ACHN (cell line): Measurements from ENCODE around the gene F3.
"Not testable (repeated sequence)": the region's sequence is repeated elsewhere in the genome, so short reads cannot be mapped to it uniquely, and the experiment has no call there.

Experiments used
- DNase-seq: peaks from one replicate; pipeline ENCODE4 v3.0.0-alpha.2; 2015
- in situ Hi-C: cut with HindIII; loops from 2 replicates; pipeline ENCODE4 v1.10.0; 2017; ENCODE audit warnings: low sequenced_read_pairs, low pct_ligation_motif_present, low pct_unique_long_range_greater_than_20kb

Gene F3

DNA sequence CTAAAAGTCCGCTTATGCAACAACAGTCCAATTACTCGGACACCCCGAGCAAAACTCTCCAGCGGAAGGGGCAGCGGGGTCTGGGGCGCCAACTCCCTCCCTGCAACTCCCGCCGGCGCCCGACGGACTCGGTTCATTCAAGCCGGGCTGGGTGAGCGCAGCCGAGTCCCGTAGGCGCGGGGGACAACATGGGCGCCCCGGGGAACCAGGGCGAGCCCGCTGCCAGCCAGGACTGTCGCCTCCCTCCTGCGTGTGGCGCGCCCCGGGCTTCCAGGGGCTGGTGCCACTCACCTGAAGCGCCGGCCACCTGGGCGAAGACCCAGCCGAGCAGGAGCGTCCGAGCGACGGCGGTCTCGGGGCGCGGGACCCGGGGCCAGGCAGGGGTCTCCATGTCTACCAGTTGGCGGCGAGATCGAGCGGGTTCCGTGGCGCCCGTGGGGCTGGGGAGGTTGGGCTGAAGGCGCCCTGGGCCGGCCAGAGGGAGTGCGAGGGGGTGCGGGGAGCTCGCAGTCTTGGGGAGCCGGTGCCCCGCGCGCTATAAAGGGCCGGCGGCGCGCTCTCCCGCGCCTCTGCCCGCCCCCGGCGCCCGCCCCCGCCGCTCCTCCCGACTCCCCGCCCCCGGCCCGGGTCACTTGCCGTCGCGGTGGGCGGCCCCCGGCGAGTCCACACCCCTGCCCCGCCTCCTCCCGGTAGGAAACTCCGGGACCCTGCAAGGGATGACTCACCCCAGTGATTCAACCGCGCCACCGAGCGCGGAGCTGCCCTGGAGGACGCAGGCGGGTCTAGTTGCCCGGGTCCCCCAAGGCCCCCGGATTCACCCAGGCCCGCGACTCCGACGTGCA is at the start of gene F3:
TSS of gene F3 (minus strand) at position 514 of the 842 bp plus-strand sequence. CDS start at position 391, 123 bp downstream.
- peak; percentile 86 for DNase-seq
- in situ Hi-C loops: loop anchor here (25.0 kb wide), 1 partner anchor 246 kb away; no protein-coding TSS in a partner anchor

DNA sequence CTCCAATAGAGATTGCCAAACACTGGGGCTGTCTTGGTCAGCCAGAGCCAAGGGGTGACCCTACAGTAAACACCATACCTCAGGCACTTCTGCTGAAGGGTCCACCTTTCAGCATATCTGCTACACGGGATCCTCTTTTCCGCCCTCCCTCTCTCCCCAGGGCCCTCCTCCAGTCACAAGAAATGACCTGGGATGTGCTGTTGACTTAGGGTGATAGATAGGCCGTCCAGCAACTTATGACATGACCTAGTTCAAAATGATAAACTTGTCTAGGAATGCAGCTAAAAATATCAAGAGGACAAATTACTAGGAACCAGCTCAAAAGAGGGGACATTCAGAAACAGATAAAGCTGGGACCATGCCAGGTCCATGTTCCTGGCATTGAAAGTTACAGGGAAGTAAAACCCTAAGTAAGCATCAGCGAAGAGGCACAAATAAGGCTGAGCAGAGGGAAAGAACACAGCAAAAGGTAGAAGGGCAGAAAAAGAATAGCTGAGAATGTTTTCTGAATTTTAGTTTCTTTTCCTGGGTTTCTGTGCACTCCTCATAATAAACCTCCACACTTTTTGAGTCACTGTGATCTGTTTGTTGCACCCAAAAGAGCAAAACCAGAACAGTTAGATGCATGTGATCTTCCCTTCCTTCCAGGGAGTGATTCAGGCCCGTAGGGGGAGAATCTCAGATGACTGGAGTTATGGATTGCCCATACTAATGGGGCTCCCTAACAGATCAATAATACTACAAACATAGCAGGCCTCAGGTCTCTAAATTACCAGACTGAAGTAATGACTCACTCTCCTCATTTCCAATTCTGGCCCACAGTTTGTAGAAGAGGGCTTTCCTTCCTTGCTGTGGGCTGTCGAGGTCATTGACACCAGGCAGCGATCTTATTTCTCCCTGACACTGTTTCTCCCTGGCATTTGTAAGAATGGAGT is 48.9 kb upstream of the F3 start:
- in situ Hi-C loops: no loop called here
- DNase-seq: no peak

DNA sequence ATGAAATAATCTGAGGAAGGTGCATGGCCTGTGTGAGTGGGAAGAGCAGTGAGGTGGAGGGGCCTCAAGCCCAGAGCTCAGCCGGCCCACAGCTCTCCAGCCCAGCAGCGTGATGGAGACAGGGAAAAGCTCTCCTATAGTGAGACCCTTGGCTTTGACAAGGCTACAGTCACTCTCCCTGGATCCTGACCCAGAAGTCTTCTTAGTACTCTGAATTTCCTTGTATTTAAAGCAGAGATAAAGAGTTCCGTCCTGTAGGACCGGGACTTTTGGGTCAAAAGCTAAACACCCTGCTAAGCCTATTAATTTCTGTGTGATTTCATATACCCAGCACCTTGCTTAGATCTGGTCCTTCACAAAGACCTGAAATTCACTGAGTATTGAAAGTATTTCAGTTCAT is 48.2 kb upstream of the F3 start:
- no peak for DNase-seq
- in situ Hi-C loops: no loop called here

DNA sequence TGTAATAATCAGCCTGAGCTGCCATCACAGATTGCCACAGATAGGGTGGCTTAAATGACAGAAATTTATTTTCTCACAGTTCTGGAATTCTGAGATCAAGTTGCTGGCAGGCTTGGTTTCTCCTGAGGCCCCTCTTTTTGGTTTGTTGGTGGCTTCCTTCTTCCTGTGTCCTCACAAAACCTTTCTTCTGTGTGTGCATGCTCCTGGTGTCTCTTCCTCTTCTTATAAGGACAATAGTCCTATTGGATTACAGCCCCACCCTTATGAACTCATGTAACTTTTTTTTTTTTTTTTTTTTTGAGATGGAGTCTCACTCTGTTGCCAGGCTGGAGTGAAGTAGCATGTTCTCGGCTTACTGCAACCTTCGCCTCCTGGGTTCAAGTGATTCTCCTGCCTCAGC is 41.0 kb upstream of the F3 start:
- DNase-seq: no peak
- in situ Hi-C loops: no loop called here

DNA sequence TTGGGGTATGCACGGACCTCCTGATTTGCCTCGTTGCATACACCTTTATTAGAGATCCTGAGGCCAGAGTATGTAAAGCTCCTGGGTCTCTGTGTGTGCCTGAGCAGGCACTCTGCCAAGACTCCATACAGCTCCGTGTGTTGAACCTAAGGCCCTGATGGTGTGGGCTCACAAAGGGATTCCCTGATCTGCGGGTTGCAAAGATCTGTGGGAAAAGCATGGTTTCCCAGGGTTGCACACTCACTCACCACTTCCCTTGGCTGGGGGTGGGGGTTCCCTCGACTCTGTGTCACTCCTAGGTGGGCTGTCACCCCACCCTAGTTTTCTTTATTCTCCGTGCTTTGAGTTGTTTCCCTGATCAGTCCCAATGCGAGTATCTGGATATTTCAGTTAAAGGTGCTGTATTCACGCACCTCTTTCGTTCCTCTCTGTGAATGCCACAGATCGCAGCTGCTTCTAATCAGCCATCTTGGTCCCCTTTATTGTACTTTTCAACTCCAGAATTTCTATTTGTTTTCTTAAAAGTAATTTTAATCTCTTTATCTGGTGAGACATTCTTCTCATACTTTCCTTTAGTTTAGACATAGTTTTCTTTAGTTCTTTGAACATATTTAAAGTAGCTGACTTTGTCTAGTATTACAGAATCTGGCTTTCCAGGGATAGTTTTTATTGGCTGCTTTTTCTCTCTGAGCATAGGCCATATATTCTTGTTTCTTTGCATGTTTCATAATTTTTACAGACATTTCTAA is 39.0 kb upstream of the F3 start:
- DNase-seq: no peak
- in situ Hi-C loops: no loop called here

DNA sequence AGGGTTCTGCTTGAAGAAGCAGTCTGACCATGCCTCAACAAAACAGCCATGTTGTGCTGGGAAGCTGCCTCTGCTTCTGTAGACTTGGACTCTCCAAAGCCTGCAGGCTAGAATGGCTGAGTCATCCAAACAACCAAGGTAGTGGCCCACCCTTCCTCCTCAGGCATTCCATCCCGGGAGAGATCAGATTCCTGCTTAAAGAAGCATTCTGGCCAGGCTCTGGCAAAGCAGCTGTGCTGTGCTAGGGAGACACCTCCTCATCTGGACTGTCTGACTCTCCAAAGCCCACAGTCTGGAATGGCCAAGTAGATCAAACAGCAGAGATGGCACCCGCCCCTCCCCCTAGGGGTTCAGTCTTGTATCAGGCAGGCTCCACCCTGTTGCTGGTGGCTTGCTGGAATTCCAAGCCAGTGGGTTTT is 38.3 kb upstream of the F3 start:
- in situ Hi-C loops: no loop called here
- DNase-seq: peak; percentile 30

DNA sequence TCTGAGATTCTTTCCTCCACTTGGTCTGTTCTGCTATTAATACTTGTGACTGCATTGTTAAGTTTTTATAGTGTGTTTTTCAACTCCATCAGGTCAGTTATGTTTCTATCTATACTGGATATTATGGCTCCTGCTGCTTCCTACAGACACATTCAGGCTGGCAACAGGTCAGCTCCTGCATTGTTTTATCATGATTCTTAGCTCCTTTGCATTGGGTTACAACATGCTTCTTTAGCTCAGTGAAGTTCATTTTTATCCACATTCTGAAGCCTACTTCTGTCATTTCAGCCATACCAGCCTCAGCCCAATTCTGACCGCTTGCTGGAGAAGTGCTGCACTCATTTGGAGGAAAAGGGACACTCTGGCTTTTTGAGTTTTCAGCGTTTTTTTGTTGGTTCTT is 37.3 kb upstream of the F3 start:
- DNase-seq: no peak
- in situ Hi-C loops: no loop called here

DNA sequence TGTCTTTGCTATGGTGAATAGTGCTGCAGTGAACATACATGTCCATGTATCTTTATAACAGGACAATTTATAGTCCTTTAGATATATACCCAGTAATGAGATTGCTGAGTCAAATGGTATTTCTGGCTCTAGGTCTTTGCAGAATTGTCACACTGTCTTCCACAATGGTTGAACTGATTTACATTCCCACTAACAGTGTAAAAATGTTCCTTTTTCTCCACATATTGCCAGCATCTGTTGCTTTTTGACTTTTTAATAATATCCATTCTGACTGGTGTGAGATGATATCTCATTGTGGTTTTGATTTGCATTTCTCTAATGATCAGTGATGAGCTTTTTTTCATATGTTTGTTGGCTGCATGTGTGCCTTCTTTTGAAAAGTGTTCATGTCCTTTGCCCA is 32.4 kb upstream of the F3 start:
- DNase-seq, in situ Hi-C loops: not testable (repeated sequence)

DNA sequence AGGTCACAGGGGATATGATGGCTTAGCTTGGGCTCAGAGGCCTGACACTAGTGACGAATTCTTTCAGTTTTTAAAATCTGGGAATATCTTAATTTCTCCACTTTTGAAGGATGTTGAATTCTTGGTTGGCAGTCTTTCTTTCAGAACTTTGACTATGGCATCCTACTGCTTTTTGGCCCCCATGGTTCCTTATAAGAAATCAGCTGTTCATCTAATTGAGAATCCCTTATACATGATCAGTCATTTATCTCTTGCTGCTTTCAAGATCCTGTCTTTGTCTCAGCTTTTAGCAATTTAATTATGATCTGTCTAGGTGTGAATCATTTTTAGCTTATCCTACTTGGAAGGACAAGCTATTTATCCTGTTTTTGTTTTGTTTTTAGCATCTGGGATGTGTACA is 31.2 kb upstream of the F3 start:
- in situ Hi-C loops: no loop called here
- DNase-seq: no peak

DNA sequence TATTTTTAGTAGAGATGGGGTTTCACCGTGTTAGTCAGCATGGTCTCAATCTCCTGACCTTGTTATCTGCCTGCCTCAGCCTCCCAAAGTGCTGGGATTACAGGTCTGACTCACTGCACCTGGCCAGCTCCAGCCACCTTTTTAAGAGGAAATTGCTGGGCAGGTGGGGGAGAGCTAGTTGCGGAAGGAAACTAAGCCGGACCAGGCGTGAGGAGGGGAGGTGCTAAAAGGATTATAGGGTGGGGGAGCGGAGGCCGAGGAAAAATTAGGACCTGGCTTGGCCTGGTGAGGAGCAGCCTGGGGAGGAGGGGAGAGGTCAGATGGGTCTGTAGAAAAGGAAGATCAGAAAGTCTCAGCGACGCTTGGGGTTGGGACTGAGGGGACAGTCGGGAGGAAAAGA is 29.4 kb upstream of the F3 start:
- DNase-seq: not testable (repeated sequence)

DNA sequence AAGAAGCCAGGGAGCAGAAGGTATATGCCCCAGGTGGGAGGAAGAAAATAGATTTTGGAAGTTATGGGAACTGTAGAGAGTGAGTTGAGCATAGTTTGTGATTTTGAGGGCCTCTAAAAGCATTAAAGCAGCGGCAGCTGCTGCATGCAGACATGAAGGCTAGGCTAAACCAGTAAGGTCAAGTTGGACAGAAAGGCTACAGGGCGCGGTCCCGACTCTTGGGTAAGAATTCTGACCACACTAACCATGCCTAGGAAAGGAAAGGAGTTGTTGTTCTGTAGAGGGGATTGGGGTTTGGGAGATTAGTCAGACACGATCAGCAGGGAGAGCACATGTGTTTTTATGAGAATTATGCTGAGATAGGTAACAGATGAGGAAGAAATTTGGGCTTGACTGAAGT is 27.2 kb upstream of the F3 start:
- in situ Hi-C loops: not testable (repeated sequence)

More for the DNA sequence above, 29.4 kb upstream of the F3 start:
- in situ Hi-C loops: not testable (repeated sequence)

DNA sequence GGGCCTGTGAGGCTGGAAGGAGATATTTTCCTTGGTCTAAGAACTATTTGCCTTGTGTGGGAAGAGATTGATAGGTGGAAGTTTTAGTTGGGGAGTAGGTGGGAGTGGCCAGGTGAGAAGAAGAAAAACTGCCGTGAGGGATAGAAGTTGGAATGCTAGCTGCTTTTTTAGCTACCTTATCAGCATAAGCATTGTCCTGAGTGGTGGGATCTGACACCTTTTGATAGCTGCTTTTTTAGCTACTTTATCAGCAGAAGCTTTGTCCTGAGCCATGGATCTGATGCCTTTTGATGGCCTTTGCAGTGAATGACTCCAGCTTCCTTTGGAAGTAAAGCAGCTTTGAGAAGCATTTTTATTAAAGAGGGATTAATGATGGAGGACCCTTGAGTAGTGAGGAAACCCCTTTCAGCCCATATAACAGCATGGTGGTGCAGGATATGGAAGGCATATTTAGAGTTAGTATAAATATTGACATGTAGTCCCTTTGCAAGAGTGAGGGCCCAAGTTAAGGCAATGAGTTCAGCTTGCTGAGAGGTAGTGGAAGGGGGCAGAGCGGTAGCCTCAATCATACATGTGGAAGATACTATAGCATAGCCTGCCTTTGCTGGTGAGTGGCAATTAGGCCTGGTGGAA is 26.5 kb upstream of the F3 start:
- in situ Hi-C loops, DNase-seq: not testable (repeated sequence)

More for the DNA sequence above, 27.2 kb upstream of the F3 start:
- not testable (repeated sequence) for DNase-seq

DNA sequence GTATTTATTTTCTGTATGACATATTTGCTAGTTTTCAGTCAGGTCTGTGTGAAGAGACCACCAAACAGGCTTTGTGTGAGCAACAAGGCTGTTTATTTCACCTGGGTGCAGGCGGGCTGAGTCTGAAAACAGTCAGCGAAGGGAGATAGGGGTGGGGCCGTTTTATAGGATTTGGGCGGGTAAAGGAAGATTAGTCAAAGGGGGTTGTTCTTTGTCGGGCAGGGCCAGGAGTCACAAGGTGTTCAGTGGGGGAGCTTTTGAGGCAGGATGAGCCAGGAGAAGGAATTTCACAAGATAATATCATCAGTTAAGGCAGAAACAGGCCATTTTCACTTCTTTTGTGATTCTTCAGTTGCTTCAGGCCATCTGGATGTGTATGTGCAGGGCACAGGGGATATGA is 24.9 kb upstream of the F3 start:
- in situ Hi-C loops: not testable (repeated sequence)

DNA sequence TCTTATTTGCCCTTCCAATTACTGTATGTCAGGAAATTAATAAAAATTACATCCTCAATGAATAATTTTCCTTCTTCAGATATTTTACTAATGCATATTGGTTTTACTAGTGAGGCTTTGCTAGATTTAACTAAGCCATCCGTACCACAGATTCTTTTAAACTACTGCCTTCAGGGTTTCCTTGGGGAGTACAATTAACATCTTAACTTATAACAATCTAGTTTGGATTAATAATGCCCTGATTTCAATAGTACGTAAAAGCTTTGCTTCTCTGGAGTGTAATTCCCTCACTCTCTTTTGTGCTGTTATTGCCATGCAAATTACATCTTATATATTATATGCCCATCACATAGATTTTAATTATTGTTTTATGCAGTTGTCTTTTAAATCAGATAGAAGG is 24.3 kb upstream of the F3 start:
- in situ Hi-C loops: no loop called here
- no peak for DNase-seq

More for the DNA sequence above, 24.9 kb upstream of the F3 start:
- DNase-seq: not testable (repeated sequence)

DNA sequence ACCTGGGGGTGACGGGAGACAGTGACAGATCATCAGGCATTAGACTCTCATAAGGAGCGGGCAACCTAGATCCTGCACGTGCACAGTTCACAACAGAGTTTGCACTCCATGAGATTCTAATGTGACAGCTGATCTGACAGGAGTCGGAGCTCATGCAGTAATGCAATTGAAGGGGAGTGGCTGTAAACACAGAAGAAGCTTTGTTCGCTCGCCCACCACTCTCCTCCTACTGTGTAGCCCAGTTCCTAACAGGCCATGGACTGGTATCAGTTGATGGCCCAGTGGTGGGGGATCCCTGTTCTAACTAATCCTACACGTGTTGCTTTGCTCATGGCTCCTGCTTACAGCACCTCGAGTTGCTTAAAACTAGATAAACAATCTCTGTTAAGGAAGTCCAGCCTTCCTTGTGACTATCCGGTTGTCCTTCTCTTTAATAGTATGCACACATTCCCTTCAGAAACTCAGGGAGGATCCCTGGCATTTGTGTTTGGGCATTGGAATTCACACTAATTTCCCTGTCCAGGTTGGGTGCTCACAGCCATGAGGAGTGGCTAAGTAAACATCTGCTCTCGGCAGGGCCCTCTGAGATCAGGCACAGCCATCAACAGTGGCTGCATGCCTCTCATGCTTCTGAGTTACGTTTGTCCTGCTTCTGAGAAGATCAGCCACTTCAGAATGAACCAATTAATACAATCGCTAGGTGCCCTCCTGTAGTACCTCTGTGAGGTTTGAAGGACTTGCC is 21.1 kb upstream of the F3 start:
- DNase-seq: no peak
- in situ Hi-C loops: no loop called here

DNA sequence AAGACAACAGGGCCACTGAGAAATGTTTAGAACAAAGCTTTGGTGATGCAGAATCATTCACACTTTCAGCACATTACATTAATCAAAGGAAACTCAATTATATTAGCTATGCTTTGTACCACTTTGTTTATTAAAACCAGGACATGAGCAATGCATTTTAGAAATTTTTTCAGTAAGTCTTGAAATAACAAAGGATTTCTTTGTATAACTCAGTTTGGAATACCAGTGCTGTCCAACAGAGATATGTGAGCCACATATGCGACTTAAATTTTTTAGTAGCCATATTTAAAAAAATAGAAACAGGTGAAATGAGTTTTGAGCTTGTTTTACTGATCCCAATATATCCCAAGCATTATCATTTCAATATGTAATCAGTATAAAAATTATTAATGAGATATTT is 18.8 kb upstream of the F3 start:
- DNase-seq: no peak

DNA sequence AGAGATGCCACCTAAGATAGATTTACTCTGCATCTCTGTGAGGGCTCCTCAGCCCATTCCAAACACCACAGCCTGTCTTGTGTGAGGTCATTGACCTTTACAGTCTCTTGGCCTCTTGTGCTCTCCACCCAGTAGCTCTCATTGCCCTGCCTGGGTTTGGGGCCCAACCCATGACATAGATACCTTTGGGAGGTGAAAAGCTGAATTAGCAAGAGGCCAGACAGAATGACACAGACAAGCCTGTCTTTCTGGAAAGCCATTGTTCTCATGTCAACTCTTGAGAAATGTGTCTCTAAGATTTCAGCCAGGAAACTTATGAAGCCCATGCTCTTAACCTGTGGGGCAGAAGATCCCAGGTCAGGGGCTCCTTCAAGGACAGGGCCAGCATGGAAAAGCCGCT is 18.4 kb upstream of the F3 start:
- in situ Hi-C loops: no loop called here
- DNase-seq: no peak

More for the DNA sequence above, 18.8 kb upstream of the F3 start:
- in situ Hi-C loops: no loop called here

DNA sequence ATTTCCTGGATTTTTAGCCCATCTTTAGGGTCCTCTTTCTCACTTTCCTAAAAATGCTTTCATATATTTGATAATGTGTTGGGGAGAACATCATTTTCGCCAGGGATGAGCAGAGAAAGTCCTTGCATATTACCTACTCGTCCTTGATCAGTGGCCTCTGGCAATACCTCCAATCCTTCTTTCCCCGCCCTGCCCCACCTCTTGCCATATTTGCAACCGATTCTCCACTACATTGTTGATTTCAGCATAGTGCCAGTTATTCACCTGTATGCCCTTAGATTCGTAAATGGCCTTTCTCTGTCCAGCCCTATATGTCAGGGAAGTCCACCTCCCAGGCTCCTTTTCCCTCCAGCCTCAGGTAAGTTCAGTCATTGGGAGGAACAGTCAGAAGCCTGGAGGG is 13.5 kb upstream of the F3 start:
- in situ Hi-C loops: no loop called here
- DNase-seq: no peak
